DMS53 treated with DMSO at 0.1 percent for 48 hours (cell line): ENCODE results near the gene KCTD16.

Source experiments
- DNase-seq: peaks from one replicate; lab custom pipeline; 2025; ENCODE audit not compliant: unreplicated experiment; lab: John Stamatoyannopoulos, UW

The KCTD16 gene

GRCh38 chr5:144451187-144451973, 280.7 kb downstream of the KCTD16 start:
- DNase-seq: no peak

- no peak for DNase-seq
Measured at GRCh38 chr5:144453753-144454152, 283.1 kb downstream of the KCTD16 start.

GRCh38 chr5:144457160-144457559, 286.5 kb downstream of the KCTD16 start:
- DNase-seq: no peak

GRCh38 chr5:144458216-144458615, 287.5 kb downstream of the KCTD16 start:
- DNase-seq: no peak

- DNase-seq: peak; percentile 32
Measured at GRCh38 chr5:144460600-144460999, 289.9 kb downstream of the KCTD16 start.

GRCh38 chr5:144462577-144462976, 291.9 kb downstream of the KCTD16 start:
- no peak for DNase-seq

GRCh38 chr5:144463481-144464223, 293.0 kb downstream of the KCTD16 start:
- DNase-seq: no peak

- DNase-seq: peak; percentile 79
Measured at GRCh38 chr5:144464306-144464705, 293.6 kb downstream of the KCTD16 start.

- DNase-seq: peak; percentile 62
Measured at GRCh38 chr5:144465441-144465840, 294.8 kb downstream of the KCTD16 start.

GRCh38 chr5:144467792-144468191, 297.1 kb downstream of the KCTD16 start:
- peak; percentile 57 for DNase-seq

- no peak for DNase-seq
Measured at GRCh38 chr5:144468571-144468970, 297.9 kb downstream of the KCTD16 start.

- DNase-seq: no peak
Measured at GRCh38 chr5:144469106-144469505, 298.4 kb downstream of the KCTD16 start.

- no peak for DNase-seq
Measured at GRCh38 chr5:144472221-144472620, 301.5 kb downstream of the KCTD16 start.

- DNase-seq: no peak
Measured at GRCh38 chr5:144473650-144474049, 303.0 kb downstream of the KCTD16 start.

- no peak for DNase-seq
Measured at GRCh38 chr5:144478565-144478964, 307.9 kb downstream of the KCTD16 start.

GRCh38 chr5:144481861-144482260, 311.2 kb downstream of the KCTD16 start:
- no peak for DNase-seq

GRCh38 chr5:144484124-144484897, 313.6 kb downstream of the KCTD16 start:
- DNase-seq: no peak

- DNase-seq: no peak
Measured at GRCh38 chr5:144485540-144485939, 314.9 kb downstream of the KCTD16 start.

- no peak for DNase-seq
Measured at GRCh38 chr5:144487207-144487606, 316.5 kb downstream of the KCTD16 start.

- DNase-seq: no peak
Measured at GRCh38 chr5:144487761-144488160, 317.1 kb downstream of the KCTD16 start.

- no peak for DNase-seq
Measured at GRCh38 chr5:144503123-144503522, 332.4 kb downstream of the KCTD16 start.
